HUES64 (cell line): ENCODE measurements around the gene SERINC4.

Experiments used
- H3K27ac ChIP-seq: 2 replicates; pipeline ENCODE4 v1.7.0; 2013; ENCODE audit warnings: low read depth, low read length, inconsistent platforms
- H3K27me3 ChIP-seq: 2 replicates; pipeline ENCODE4 v1.6.1; 2013; ENCODE audit warnings: mild to moderate bottlenecking, low read length; ENCODE audit not compliant: insufficient read depth
- H3K36me3 ChIP-seq: 2 replicates; pipeline ENCODE4 v1.6.1; 2013; ENCODE audit warnings: mild to moderate bottlenecking, low read length; ENCODE audit not compliant: insufficient read depth
- H3K4me1 ChIP-seq: 2 replicates; pipeline ENCODE4 v1.6.1; 2013; ENCODE audit warnings: mild to moderate bottlenecking, low read length, moderate library complexity; ENCODE audit not compliant: insufficient read depth
- H3K4me3 ChIP-seq: 2 replicates; pipeline ENCODE4 v1.5.1; 2013; ENCODE audit warnings: mild to moderate bottlenecking, low read length, moderate library complexity
- H3K9ac ChIP-seq: 2 replicates; pipeline ENCODE4 v1.6.1; 2013; ENCODE audit warnings: mild to moderate bottlenecking, low read depth, low read length
- H3K9me3 ChIP-seq: 2 replicates; pipeline ENCODE4 v1.6.1; 2013; ENCODE audit warnings: low read depth, low read length; ENCODE audit not compliant: insufficient read depth
- WGBS: fragments of 150-250, 120-280 bp; methylation state at CpG from one replicate; pipeline ENCODE4 v1.1.7; 2013; ENCODE audit warnings: missing lambda C conversion rate; 5-methylcytosine and 5-hydroxymethylcytosine counted together

The SERINC4 gene

DNA sequence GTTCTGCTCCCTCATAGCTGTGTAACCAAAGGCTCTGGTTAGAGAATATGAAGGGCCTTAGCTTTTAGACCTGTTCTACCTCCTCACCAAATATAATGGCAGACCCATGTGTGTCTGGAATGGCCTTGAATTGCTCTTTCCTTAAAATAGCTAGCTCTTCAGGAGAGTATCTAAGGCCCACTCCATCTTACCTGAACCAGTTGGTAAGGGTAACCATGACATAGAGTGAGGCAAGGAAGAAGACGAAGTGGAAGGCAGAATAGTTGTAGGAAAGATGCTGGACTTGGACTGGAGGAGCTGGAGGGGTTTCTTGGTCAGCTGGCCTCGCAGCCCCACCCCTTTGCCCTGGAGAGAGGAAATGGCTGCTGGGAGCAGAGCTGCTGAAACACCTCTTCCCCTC is 4.8 kb downstream of the SERINC4 start:
- WGBS, result 90% methylated on average over 2 of the region's 2 CpGs
- Histone ChIP-seq H3K4me1 (peaks cover 40% of the 10 kb centered on the region), H3K9me3 (no peaks in the 10 kb centered on the region), H3K4me3 (no peak overlapping the region), H3K9ac (no peak overlapping the region), H3K36me3 (peaks cover 59% of the 10 kb centered on the region), H3K27ac (peak overlapping the region; percentile 39; the same call in 1 of the 2 replicates), H3K27me3 (no peaks in the 10 kb centered on the region)

DNA sequence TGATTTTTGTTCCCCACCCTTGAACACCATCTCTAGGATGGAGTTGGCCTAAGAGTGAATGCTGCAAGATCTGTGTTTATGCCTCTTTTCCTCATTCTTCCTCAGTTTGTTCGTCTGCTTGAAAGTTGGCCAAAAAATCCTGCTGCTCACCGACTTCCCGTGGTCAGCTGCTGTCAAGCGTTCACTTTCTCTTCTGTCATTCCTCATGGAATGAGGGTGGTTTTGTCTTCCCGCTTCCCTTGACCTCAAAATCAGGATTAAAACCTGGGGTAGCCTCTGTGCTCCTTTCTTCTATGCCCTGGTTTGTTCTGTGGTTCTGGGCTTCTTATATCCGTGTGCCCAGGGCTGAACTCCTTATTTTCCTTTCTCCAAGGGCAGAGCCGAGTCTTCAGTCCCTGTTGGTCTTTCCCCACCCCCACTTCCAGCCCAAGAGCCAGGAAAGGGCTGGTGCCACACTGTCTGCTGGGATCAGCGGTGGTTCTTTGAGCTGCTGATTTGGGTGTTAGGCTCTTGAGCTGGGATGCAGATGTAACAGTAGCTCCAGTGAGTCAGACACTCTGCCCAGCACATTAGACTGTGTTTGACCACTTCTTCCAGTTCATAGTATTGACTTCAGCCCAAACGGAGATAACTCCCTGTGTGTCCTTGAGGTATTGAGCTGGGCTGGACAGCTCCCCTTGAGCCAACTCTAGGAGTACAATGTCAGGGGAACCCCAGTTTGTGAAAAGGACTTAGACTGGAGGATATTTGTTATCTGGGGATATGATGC is 5.6 kb downstream of the SERINC4 start:
- no peaks in the 10 kb centered on the region for H3K27me3 ChIP-seq
- H3K9me3 ChIP-seq, result no peaks in the 10 kb centered on the region
- H3K27ac ChIP-seq, result peak overlapping the region; percentile 39; the same call in 1 of the 2 replicates
- H3K9ac ChIP-seq, result no peak overlapping the region
- peaks cover 52% of the 10 kb centered on the region for H3K36me3 ChIP-seq
- H3K4me3 ChIP-seq, result 0 out of 2 replicates have a peak overlapping the region, but pooled peaks have one; percentile 9
- WGBS, result 94% methylated on average over 9 of the region's 9 CpGs
- H3K4me1 ChIP-seq, result peaks cover 33% of the 10 kb centered on the region

DNA sequence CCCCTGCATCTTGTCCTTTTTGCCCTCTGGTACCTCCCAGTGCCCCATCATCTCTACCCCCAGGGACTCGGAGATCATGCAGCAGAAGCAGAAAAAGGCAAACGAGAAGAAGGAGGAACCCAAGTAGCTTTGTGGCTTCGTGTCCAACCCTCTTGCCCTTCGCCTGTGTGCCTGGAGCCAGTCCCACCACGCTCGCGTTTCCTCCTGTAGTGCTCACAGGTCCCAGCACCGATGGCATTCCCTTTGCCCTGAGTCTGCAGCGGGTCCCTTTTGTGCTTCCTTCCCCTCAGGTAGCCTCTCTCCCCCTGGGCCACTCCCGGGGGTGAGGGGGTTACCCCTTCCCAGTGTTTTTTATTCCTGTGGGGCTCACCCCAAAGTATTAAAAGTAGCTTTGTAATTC is 6.4 kb downstream of the SERINC4 start:
- H3K9ac ChIP-seq, result 0 out of 2 replicates have a peak overlapping the region, but pooled peaks have one; percentile 97
- H3K27me3 ChIP-seq, result no peaks in the 10 kb centered on the region
- peaks cover 44% of the 10 kb centered on the region for H3K36me3 ChIP-seq
- no peaks in the 10 kb centered on the region for H3K9me3 ChIP-seq
- WGBS, result 92% methylated on average over 10 of the region's 10 CpGs
- H3K4me3 ChIP-seq, result peak overlapping the region; percentile 98
- H3K27ac ChIP-seq, result no peak overlapping the region
- H3K4me1 ChIP-seq, result peaks cover 32% of the 10 kb centered on the region

DNA sequence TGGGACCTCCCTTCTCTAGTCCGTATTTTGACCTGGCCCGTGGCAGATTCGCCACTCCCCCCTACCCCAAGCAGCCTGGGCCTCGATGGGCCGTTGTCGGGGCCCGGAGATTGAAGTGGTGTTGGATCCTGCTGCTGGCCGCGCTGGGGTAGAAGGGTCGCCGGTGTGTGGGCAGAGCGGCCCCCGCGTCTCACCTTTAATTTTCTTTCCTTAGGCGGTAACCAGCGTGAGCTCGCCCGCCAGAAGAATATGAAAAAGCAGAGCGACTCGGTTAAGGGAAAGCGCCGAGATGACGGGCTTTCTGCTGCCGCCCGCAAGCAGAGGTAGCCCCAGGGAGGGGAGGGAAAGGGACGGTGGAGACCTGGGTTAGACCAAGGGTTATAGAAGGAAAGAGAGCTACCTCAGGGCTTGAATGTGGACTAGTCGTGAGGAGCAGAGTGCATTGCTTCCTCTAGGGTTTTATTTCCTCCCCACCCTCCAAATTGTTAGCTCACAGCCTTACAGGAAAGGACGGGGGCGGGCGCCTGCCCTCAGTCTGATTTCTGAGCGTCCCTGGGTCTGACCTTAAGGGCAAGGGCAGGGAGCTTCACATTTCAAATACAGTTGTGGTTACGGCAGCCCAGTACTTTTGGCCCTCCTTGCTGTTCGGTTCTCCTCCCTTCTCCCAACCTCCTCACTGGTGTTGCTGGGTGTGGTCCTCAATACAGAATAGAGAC is 7.1 kb downstream of the SERINC4 start:
- WGBS, result 8% methylated on average over 33 of the region's 33 CpGs
- Histone ChIP-seq H3K9ac (peak overlapping the region; percentile 97), H3K36me3 (peaks cover 40% of the 10 kb centered on the region), H3K4me3 (peak overlapping the region; percentile 98), H3K27ac (peak overlapping the region; percentile 87), H3K27me3 (no peaks in the 10 kb centered on the region), H3K4me1 (peaks cover 32% of the 10 kb centered on the region), H3K9me3 (no peaks in the 10 kb centered on the region)

DNA sequence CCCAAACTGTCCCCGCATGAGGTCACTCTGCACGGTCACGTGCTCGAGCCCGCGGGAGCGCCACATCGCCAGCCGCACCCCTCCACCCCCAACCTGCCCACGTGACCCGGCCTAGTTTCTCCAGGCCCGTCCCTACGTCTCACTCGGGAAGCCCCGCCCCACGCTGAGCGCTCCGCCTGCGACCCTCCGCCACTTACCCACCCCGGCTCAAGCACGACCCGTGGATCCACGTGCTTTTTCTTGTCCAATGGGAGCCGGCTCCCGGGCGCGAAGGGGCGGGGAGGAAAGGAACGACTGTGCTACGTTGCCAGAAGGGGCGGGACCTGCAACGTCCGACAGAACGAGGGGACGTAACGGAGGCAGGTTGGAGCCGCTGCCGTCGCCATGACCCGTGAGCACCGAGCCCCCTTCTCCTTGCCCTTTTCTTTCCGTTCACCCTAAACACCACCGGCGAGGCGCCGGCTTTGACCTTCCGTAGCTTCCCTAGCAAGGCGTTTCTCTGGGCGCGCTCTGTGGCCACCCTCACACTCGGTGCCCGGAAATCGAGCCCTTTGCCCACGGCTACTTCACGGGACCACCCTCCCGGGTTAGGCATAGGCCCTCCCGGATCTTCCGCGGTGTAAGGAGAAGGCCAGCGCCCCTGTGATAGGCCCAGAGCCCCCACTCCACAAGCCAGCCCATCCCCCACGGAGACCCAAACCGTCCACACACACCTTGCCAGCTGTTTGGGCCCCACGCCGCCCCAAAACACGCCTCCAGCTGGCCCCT is 7.8 kb downstream of the SERINC4 start, which contains the start of gene SERF2:
Gene SERF2, plus strand, starts transcription at position 328 of the 768 bp plus-strand sequence. Its CDS starts 57 bp downstream, at position 385.
- H3K27me3 ChIP-seq, result no peaks in the 10 kb centered on the region
- H3K4me3 ChIP-seq, result peak within 1 kb of the TSS; percentile 98
- H3K9ac ChIP-seq, result peak within 1 kb of the TSS; percentile 97
- H3K4me1 ChIP-seq, result peaks cover 32% of the 10 kb centered on the region
- peak within 1 kb of the TSS; percentile 87 for H3K27ac ChIP-seq
- no peaks in the 10 kb centered on the region for H3K9me3 ChIP-seq
- H3K36me3 ChIP-seq, result peaks cover 40% of the 10 kb centered on the region
- WGBS, result under 1% methylated on average over 66 of the region's 66 CpGs

DNA sequence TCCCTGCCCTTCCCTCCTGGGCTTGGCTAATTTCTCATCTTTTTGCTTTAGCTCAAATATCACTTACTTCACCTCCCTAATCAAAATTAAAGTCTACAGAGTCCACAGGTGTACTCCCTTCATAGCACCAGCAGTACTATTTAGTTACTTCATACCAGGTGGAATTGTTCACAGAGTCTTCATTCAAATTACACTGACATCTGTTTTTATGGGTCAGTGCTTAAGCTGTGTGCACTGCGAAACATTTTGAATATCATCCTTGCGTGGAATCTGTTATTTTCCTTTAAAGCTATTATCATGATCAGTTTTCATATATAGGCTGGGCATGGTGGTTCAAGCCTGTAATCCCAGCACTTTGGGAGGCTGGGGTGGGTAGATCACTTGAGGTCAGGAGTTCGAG is 10.6 kb downstream of the SERINC4 start:
- H3K9ac ChIP-seq, result no peak overlapping the region
- H3K27ac ChIP-seq, result no peak overlapping the region
- no peaks in the 10 kb centered on the region for H3K9me3 ChIP-seq
- H3K4me1 ChIP-seq, result peaks cover 13% of the 10 kb centered on the region
- whole genome bisulfite sequencing, result 99% methylated on average over 3 of the region's 3 CpGs
- no peaks in the 10 kb centered on the region for H3K27me3 ChIP-seq
- no peak overlapping the region for H3K4me3 ChIP-seq
- H3K36me3 ChIP-seq, result peaks cover 12% of the 10 kb centered on the region

DNA sequence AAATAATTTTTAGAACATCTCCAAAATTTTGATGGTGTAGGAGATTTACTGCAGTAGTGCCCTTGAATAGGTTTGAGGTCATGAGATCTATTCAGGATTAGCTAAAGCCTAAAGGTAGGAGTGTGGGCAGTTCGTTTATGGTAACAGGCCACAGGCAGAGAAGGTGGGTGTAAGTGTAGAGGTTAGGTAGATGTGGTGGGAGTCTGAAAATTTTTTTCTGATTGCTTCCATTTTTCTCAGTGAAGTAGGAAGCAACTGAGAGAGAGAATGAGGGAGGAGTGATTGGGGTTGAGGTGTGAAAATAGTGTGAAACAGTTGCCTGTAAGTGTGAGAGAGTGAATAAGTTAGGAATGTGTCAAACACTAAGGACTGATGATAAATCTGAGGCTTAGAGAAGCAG is 21.0 kb downstream of the SERINC4 start:
- Histone ChIP-seq H3K9ac (no peak overlapping the region), H3K9me3 (no peaks in the 10 kb centered on the region), H3K4me3 (no peak overlapping the region), H3K27me3 (peaks cover 11% of the 10 kb centered on the region; the same call in 1 of the 2 replicates), H3K27ac (no peak overlapping the region), H3K36me3 (peaks cover 5% of the 10 kb centered on the region), H3K4me1 (0 out of 2 replicates have a peak, but pooled peaks cover 7% of the 10 kb centered on the region)
- whole genome bisulfite sequencing, result 89% methylated on average over 1 of the region's 1 CpG

DNA sequence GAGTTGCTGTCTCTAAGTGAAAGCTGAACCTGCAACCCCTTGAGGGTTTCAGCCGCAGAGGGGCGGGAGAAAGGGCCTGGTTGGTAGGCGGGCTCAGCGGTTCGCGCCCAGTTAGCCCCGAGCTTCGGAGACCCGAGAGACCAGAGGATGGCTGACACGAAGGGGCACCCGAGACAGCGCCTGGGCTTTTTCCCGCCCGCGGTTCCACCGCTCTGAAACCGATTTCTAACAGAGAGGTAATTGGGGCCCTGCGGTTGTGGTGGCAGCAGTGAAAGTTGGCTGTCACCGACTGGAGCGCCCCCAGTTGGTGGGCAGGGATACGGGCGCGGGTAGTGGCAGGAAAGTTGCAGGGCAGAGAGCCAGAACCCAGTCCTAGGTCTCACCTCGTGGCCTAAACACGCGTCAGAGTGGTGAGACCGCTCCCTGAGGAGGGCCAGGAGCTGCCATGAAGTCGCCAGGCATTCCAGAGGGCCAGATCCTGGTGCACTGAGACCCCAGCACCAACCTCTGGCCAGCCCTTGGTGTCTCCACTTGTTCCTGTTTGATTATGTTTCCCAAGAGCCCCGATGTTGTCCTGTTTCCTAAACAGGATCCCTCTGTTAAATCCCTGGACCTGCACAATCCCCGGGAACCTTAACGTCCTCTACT is 22.6 kb downstream of the SERINC4 start:
- peaks cover 11% of the 10 kb centered on the region; the same call in 1 of the 2 replicates for H3K27me3 ChIP-seq
- no peaks in the 10 kb centered on the region for H3K9me3 ChIP-seq
- peak overlapping the region; percentile 58 for H3K9ac ChIP-seq
- peak overlapping the region; percentile 31; the same call in 1 of the 2 replicates for H3K27ac ChIP-seq
- 0 out of 2 replicates have a peak, but pooled peaks cover 7% of the 10 kb centered on the region for H3K4me1 ChIP-seq
- WGBS, result 5% methylated on average over 31 of the region's 31 CpGs
- H3K4me3 ChIP-seq, result peak overlapping the region; percentile 71
- peaks cover 19% of the 10 kb centered on the region for H3K36me3 ChIP-seq

DNA sequence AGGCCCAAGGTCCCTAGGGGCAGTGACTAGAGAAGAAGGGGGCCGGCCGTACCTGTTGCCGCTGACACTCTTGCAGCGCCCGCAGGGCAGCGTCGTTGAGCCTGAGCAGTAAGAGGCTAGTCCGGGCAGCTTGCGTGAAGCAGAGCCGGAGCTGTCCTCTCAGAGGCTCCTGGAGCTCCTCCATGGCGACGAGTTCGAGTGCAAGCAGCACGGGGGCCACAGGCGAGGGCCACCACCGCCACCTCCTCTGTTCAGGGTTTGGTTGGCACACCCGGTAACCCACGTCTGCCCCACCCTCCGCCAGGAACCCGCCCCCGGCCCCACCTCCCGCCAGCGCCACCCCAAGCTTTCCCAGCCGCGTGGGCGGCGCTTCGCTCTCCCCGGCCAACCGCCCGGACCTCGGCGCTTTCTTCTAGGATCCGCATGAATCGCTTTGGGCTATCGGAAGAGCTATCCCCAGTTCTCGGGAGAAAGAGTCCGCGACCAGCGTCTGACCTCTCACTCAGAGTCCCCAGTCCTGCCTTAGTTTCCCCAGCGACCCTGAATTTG is 23.2 kb downstream of the SERINC4 start, which contains the start of gene ELL3:
Gene ELL3, minus strand, starts transcription at position 249 of the 549 bp plus-strand sequence. Its CDS starts 65 bp downstream, at position 184.
- Histone ChIP-seq H3K9me3 (no peaks in the 10 kb centered on the region), H3K4me3 (peak within 1 kb of the TSS; percentile 71), H3K9ac (peak within 1 kb of the TSS; percentile 58), H3K27ac (peak within 1 kb of the TSS; percentile 31; the same call in 1 of the 2 replicates), H3K4me1 (0 out of 2 replicates have a peak, but pooled peaks cover 7% of the 10 kb centered on the region), H3K27me3 (peaks cover 11% of the 10 kb centered on the region; the same call in 1 of the 2 replicates), H3K36me3 (peaks cover 25% of the 10 kb centered on the region)
- under 1% methylated on average over 41 of the region's 41 CpGs for WGBS
